ENCODE data around the gene ZNF497. TPM values are rescaled to one million over a fixed set of nuclear protein-coding genes. Genes with fewer than 3 reads are reported as not detected.

ZNF497 gene
- total and polyA plus RNA-seq, 10 of the 15 experiments (the other 5 are each of a cell fraction or from before 2014, with no cell fraction given) = 0.09 to 0.82 (median 0.28) TPM

GRCh38 chr19:58305065-58305931, 57.3 kb downstream of the ZNF497 start, which contains the start of gene ERVK3-1 (continued):
- TF ChIP-seq IRF3 (IDR thresholded peaks at IDR 0.05) (no peak), STAT1 (conservative IDR thresholded peaks at IDR 0.05) (no peak), YY1 (IDR thresholded peaks at IDR 0.05; ENCODE audit: low read depth, low read length) (peak; percentile 94), EP300 (IDR thresholded peaks at IDR 0.05; ENCODE audit: borderline replicate concordance in 1 of 2, control insufficient read depth in 1 of 2, low read depth in 2 of 2, low read length in 2 of 2) (no peak), ESRRA (IDR thresholded peaks at IDR 0.05; ENCODE audit: low read length) (no peak), TCF12 (IDR thresholded peaks at IDR 0.05; ENCODE audit: low read depth, low read length) (peak; percentile 30; the same call in 1 of the 2 replicates), CEBPZ (IDR thresholded peaks at IDR 0.05; ENCODE audit: low read depth, low read length) (no peak), ZBTB40 (IDR thresholded peaks at IDR 0.05; ENCODE audit: borderline replicate concordance) (peak; percentile 95), PAX8 (IDR thresholded peaks at IDR 0.05) (no peak), HDGF (IDR thresholded peaks at IDR 0.05) (peak; percentile 98), ZZZ3 (IDR thresholded peaks at IDR 0.05; ENCODE audit: control insufficient read depth, insufficient read length, low read depth) (no peak), NR2C2 (IDR thresholded peaks at IDR 0.05; ENCODE audit: borderline replicate concordance, control insufficient read depth, insufficient read length, low read depth) (no peak), ASH2L (IDR thresholded peaks at IDR 0.05; ENCODE audit: borderline replicate concordance, low read depth) (no peak), RUNX3 (IDR thresholded peaks at IDR 0.05; ENCODE audit: low read length) (peak; percentile 60), ZNF207 (IDR thresholded peaks at IDR 0.05; ENCODE audit: borderline replicate concordance) (peak; percentile 65), POLR2AphosphoS5 (IDR thresholded peaks at IDR 0.05; ENCODE audit: low read length) (peak; percentile 98), ETV6 (conservative IDR thresholded peaks at IDR 0.05 in 1 of 2, IDR thresholded peaks at IDR 0.05 in 1 of 2; ENCODE audit: borderline replicate concordance in 1 of 2, low read depth in 1 of 2) (peak in 1 of 2 experiments; percentile 88; a peak in 3 of 4 replicates), ATF2 (IDR thresholded peaks at IDR 0.05; ENCODE audit: low read length) (no peak), HDAC2 (IDR thresholded peaks at IDR 0.05) (no peak), FOXK2 (IDR thresholded peaks at IDR 0.05) (no peak)

All from GM12878 (cell line).